ENCODE results near the gene F8.

DNA sequence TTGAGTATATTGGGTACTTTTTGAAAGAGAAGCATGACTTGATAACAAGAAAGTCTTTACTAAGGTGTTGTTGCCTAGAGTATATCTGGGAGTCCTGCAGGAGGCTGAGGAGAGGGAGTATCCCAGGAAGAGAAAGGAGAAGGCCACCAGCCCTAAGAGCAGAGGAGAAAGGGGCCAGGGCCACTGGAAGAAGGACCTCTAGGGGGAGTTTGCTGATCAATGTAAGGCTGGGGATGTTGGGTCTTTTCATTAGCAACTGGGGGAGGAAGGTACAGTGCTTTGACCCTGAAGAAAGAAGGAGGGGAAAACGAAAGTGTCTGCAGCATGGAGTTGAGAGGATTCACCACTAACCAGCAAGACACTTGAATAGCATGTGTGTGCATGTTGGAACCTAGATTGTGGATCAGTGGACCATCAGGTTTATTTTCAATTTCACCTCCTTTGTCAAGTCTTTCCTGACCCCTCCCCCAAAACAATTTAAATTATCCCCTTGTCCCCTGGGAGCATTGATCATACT, 192.5 kb downstream of the F8 start:
- TF ChIP-seq, protein P1, sequence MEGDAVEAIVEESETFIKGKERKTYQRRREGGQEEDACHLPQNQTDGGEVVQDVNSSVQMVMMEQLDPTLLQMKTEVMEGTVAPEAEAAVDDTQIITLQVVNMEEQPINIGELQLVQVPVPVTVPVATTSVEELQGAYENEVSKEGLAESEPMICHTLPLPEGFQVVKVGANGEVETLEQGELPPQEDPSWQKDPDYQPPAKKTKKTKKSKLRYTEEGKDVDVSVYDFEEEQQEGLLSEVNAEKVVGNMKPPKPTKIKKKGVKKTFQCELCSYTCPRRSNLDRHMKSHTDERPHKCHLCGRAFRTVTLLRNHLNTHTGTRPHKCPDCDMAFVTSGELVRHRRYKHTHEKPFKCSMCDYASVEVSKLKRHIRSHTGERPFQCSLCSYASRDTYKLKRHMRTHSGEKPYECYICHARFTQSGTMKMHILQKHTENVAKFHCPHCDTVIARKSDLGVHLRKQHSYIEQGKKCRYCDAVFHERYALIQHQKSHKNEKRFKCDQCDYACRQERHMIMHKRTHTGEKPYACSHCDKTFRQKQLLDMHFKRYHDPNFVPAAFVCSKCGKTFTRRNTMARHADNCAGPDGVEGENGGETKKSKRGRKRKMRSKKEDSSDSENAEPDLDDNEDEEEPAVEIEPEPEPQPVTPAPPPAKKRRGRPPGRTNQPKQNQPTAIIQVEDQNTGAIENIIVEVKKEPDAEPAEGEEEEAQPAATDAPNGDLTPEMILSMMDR (IDR thresholded peaks at IDR 0.05) = no peak
- TF ChIP-seq POLR2A (IDR thresholded peaks at IDR 0.05) = no peak
